ENCODE data around the gene PMP22. TPM values are rescaled to one million over a fixed set of nuclear protein-coding genes. Genes with fewer than 3 reads are reported as not detected.

The PMP22 gene
- total and polyA plus RNA-seq, 2 donors (not counting 3 experiments of a cell fraction or from before 2014, with no cell fraction given): 67.2 to 103 TPM

DNA sequence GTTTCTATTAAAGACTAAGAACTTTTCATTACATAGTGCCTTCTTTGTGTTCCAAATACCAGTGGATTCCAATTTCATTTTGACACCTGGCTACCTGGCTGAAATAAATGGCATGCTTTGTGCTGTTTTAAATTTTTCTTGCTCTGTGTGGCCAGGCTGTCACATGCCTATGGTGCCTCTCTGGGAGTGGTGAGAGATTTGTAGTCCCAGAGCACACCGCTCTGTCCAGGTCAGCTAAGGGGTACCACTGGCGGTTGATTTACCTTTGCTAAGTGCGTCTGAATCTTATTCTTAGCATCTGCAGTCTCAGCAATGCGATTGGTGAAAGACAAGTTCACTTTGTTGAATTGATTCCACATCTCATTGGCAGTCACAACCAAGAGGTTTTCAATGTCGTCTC lies 46.9 kb upstream of the PMP22 start:
- H3K27ac ChIP-seq (ENCODE audit: insufficient read depth, low read depth, low read length): no peak overlapping the region
- no peak overlapping the region for H3K4me2 ChIP-seq (ENCODE audit: insufficient read depth, low read length)
- TF ChIP-seq, protein P1, sequence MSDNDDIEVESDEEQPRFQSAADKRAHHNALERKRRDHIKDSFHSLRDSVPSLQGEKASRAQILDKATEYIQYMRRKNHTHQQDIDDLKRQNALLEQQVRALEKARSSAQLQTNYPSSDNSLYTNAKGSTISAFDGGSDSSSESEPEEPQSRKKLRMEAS (IDR thresholded peaks at IDR 0.05; ENCODE audit: insufficient read depth, insufficient read length): no peak
- TF ChIP-seq GATA2 (IDR thresholded peaks at IDR 0.05; ENCODE audit: insufficient read depth, insufficient read length, low read depth, low read length) (no peak), MYC (IDR thresholded peaks at IDR 0.05; ENCODE audit: low read depth, low read length) (no peak), POLR2A (IDR thresholded peaks at IDR 0.05; ENCODE audit: low read depth, low read length) (no peak), FOS (IDR thresholded peaks at IDR 0.05; ENCODE audit: borderline replicate concordance, insufficient read depth, low read length) (no peak), JUN (IDR thresholded peaks at IDR 0.05; ENCODE audit: borderline replicate concordance, insufficient read depth, insufficient read length, low read depth) (no peak), POLR2AphosphoS5 (IDR thresholded peaks at IDR 0.05; ENCODE audit: insufficient read depth, low read depth, low read length) (no peak), EZH2 (IDR thresholded peaks at IDR 0.05; ENCODE audit: borderline replicate concordance, low read depth, low read length, severe bottlenecking) (no peak)
- TF ChIP-seq, protein P2, sequence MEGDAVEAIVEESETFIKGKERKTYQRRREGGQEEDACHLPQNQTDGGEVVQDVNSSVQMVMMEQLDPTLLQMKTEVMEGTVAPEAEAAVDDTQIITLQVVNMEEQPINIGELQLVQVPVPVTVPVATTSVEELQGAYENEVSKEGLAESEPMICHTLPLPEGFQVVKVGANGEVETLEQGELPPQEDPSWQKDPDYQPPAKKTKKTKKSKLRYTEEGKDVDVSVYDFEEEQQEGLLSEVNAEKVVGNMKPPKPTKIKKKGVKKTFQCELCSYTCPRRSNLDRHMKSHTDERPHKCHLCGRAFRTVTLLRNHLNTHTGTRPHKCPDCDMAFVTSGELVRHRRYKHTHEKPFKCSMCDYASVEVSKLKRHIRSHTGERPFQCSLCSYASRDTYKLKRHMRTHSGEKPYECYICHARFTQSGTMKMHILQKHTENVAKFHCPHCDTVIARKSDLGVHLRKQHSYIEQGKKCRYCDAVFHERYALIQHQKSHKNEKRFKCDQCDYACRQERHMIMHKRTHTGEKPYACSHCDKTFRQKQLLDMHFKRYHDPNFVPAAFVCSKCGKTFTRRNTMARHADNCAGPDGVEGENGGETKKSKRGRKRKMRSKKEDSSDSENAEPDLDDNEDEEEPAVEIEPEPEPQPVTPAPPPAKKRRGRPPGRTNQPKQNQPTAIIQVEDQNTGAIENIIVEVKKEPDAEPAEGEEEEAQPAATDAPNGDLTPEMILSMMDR (IDR thresholded peaks at IDR 0.05; ENCODE audit: extremely low read depth in 1 of 2, insufficient read depth in 1 of 2, low read depth in 1 of 2, low read length in 2 of 2): no peak
- POLR2A ChIA-PET: no interaction called here
- no peaks in the 10 kb centered on the region for H3K4me1 ChIP-seq (ENCODE audit: control insufficient read depth, extremely low read depth, insufficient read depth, low read length)
- H3K9me3 ChIP-seq (replicated peaks; ENCODE audit: control insufficient read depth, insufficient read depth, low read length): no peaks in the 10 kb centered on the region
- CTCF ChIA-PET: no interaction called here
- H3K9ac ChIP-seq (replicated peaks; ENCODE audit: extremely low read depth, insufficient read depth, low read length): no peak overlapping the region
- no TSS peak for BruUV-seq (replicated peaks)
- no peaks in the 10 kb centered on the region for H3K27me3 ChIP-seq (ENCODE audit: control insufficient read depth in 2 of 2, insufficient read depth in 2 of 2, low read length in 2 of 2)
- H4K20me1 ChIP-seq (replicated peaks; ENCODE audit: control insufficient read depth, extremely low read depth, insufficient read depth, low read length): no peaks in the 10 kb centered on the region
- FAIRE-seq (no peak), DNase-seq (ENCODE audit: low read depth, low spot score) (no peak)
- H3K9me1 ChIP-seq (replicated peaks; ENCODE audit: control insufficient read depth, extremely low read depth, insufficient read depth, low read length): no peaks in the 10 kb centered on the region
- no peaks in the 10 kb centered on the region for H3K36me3 ChIP-seq (ENCODE audit: control insufficient read depth in 2 of 2, extremely low read depth in 1 of 2, insufficient read depth in 2 of 2, low read length in 2 of 2)
- H2AFZ ChIP-seq (ENCODE audit: low read depth, low read length): no peak overlapping the region
- no peak overlapping the region for H3K4me3 ChIP-seq (replicated peaks in 1 of 3; ENCODE audit: insufficient read depth in 1 of 3, low read depth in 1 of 3, low read length in 3 of 3)
- H3K79me2 ChIP-seq (ENCODE audit: control insufficient read depth, insufficient read depth, low read length): no peaks in the 10 kb centered on the region
- intact Hi-C loops (cut with micrococcal nuclease) (no loop called here), dilution Hi-C loops (cut with MboI; ENCODE audit: extremely low pct_ligation_motif_present, low sequenced_read_pairs) (no loop called here)
